Measurements from ENCODE around the gene PTPN18.

DNA sequence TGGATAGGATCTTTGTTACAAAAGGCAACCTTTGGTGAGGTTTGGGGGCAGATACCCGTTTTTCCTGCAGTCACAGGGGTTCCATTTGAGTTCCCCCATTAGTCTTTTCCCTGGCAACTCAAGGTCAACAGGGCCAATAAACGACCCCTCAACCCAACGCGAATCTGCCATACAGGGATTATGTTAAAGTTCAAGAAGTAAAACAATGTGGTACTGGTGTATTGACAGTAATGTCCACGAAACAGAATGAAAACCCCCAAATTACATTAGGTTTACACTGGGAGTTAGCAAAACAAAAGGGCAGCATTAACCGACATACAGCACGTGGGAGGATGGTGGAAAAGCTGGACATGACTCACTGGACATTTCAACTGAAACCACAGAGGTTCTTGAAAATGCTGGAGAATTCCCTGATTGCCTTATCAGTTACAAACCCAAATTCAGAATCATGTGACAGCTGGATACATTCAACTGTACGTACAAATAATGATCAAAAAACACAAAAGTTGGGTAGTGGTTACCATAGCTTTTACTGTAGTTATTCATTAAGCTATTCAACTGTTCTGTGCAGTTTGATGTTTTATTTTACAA, 18.0 kb upstream of the PTPN18 start:
- no peak for TF ChIP-seq CTCF (IDR thresholded peaks at IDR 0.05)
- no peak for TF ChIP-seq EP300 (IDR thresholded peaks at IDR 0.05)
- no peak for TF ChIP-seq POLR2A (IDR thresholded peaks at IDR 0.05)

Measured in sigmoid colon (tissue), 4 donors.